ENCODE results near the gene ITGBL1. TPM values are rescaled to one million over a fixed set of nuclear protein-coding genes. Genes with fewer than 3 reads are reported as not detected.
A peak's percentile ranks its signal among the peaks of the same experiment; 100 is the strongest.
"Not testable (repeated sequence)": the region's sequence is repeated elsewhere in the genome, so short reads cannot be mapped to it uniquely, and the experiment has no call there.

ITGBL1 gene
- polyA plus RNA-seq, 3 donors: not detected

DNA sequence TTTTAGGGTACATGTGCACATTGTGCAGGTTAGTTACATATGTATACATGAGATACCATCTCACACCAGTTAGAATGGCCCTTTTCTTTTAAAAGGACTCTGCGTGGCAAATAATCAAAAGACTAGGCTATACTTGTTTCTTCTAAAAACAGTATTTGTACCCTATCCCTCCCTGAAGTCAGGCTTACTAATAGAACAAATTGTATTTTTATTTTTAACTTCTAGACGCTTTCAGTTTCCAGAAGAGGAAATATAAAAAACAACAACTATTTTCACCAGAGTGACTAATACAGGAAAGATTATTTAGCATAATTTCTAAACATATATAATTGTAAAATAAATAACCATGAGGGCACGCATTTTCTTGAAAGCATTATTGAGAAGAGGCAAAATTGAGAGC, 83.6 kb downstream of the ITGBL1 start:
- Mint-ChIP-seq H3K4me1 (no peaks in the 10 kb centered on the region), H3K27ac (no peak overlapping the region), H3K4me3 (no peak overlapping the region), H3K27me3 (ENCODE audit: low read depth in 3 of 3) (no peaks in the 10 kb centered on the region), H3K36me3 (no peaks in the 10 kb centered on the region), H3K9me3 (peaks cover 0 to 2% (median 0%) of the 10 kb centered on the region in 7 donors)
- DNase-seq: no peak
- H3K4me3 ChIP-seq (replicated peaks in 1 of 3; ENCODE audit: low read depth in 2 of 3, low read length in 3 of 3): no peak overlapping the region
- no peaks in the 10 kb centered on the region for H3K4me1 ChIP-seq (ENCODE audit: control insufficient read depth in 1 of 2, insufficient read depth in 2 of 2, low read length in 2 of 2)
- no peak overlapping the region for H3K9ac ChIP-seq (ENCODE audit: insufficient read depth, low read length, poor library complexity, severe bottlenecking)
- H2AFZ ChIP-seq (ENCODE audit: insufficient read depth, low read depth, low read length, poor library complexity, severe bottlenecking): no peak overlapping the region
- TF ChIP-seq, protein P1, sequence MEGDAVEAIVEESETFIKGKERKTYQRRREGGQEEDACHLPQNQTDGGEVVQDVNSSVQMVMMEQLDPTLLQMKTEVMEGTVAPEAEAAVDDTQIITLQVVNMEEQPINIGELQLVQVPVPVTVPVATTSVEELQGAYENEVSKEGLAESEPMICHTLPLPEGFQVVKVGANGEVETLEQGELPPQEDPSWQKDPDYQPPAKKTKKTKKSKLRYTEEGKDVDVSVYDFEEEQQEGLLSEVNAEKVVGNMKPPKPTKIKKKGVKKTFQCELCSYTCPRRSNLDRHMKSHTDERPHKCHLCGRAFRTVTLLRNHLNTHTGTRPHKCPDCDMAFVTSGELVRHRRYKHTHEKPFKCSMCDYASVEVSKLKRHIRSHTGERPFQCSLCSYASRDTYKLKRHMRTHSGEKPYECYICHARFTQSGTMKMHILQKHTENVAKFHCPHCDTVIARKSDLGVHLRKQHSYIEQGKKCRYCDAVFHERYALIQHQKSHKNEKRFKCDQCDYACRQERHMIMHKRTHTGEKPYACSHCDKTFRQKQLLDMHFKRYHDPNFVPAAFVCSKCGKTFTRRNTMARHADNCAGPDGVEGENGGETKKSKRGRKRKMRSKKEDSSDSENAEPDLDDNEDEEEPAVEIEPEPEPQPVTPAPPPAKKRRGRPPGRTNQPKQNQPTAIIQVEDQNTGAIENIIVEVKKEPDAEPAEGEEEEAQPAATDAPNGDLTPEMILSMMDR (IDR thresholded peaks at IDR 0.05): no peak
- H3K36me3 ChIP-seq (replicated peaks in 1 of 2; ENCODE audit: control insufficient read depth in 1 of 2, insufficient read depth in 2 of 2, low read length in 2 of 2): no peaks in the 10 kb centered on the region
- no peak overlapping the region for H3K27ac ChIP-seq (ENCODE audit: low read depth in 1 of 2, low read length in 2 of 2)
- intact Hi-C loops (cut with micrococcal nuclease): no loop called here
- no peaks in the 10 kb centered on the region for H3K79me2 ChIP-seq (ENCODE audit: insufficient read depth, low read length)
- H4K20me1 ChIP-seq (ENCODE audit: insufficient read depth, low read length): no peaks in the 10 kb centered on the region
- H3K9me3 ChIP-seq (replicated peaks in 1 of 2; ENCODE audit: control insufficient read depth in 1 of 2, insufficient read depth in 1 of 2, low read length in 2 of 2): no peaks in the 10 kb centered on the region
- no CpG with 5 or more reads among the region's 3 CpGs for WGBS (ENCODE audit: insufficient coverage)
- no peak overlapping the region for H3K4me2 ChIP-seq (replicated peaks; ENCODE audit: extremely low read depth, low read length, poor library complexity, severe bottlenecking)
- no peaks in the 10 kb centered on the region for H3K27me3 ChIP-seq (ENCODE audit: control insufficient read depth in 2 of 2, insufficient read depth in 2 of 2, low read length in 2 of 2)

DNA sequence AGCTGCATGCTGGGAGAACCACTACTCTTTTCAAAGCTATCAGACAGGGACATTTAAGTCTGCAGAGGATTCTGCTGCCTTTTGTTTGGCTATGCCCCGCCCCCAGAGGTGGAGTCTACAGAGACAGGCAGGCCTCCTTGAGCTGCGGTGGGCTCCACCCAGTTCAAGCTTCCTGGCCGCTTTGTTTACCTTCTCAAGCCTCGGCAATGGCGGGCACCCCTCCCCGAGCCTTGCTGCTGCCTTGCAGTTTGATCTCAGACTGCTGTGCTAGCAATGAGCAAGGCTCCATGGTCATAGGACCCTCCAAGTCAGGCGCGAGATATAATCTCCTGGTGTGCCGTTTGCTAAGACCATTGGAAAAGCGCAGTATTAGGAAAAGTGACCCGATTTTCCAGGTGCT, 92.1 kb downstream of the ITGBL1 start:
- H4K20me1 ChIP-seq (ENCODE audit: insufficient read depth, low read length); intact Hi-C loops (cut with micrococcal nuclease); H3K36me3 ChIP-seq (replicated peaks in 1 of 2; ENCODE audit: control insufficient read depth in 1 of 2, insufficient read depth in 2 of 2, low read length in 2 of 2); H2AFZ ChIP-seq (ENCODE audit: insufficient read depth, low read depth, low read length, poor library complexity, severe bottlenecking); H3K9me3 ChIP-seq (replicated peaks in 1 of 2; ENCODE audit: control insufficient read depth in 1 of 2, insufficient read depth in 1 of 2, low read length in 2 of 2); H3K9ac ChIP-seq (ENCODE audit: insufficient read depth, low read length, poor library complexity, severe bottlenecking); H3K4me2 ChIP-seq (replicated peaks; ENCODE audit: extremely low read depth, low read length, poor library complexity, severe bottlenecking); H3K4me3 ChIP-seq (replicated peaks in 1 of 3; ENCODE audit: low read depth in 2 of 3, low read length in 3 of 3); H3K4me1 Mint-ChIP-seq; H3K27me3 Mint-ChIP-seq (ENCODE audit: low read depth in 3 of 3); H3K79me2 ChIP-seq (ENCODE audit: insufficient read depth, low read length); H3K36me3 Mint-ChIP-seq; H3K4me1 ChIP-seq (ENCODE audit: control insufficient read depth in 1 of 2, insufficient read depth in 2 of 2, low read length in 2 of 2); DNase-seq; H3K4me3 Mint-ChIP-seq; H3K27me3 ChIP-seq (ENCODE audit: control insufficient read depth in 2 of 2, insufficient read depth in 2 of 2, low read length in 2 of 2); H3K27ac ChIP-seq (ENCODE audit: low read depth in 1 of 2, low read length in 2 of 2): not testable (repeated sequence)
- 88% methylated on average over 10 of the region's 11 CpGs for WGBS (ENCODE audit: insufficient coverage)
- peaks cover 2 to 14% (median 7%) of the 10 kb centered on the region in 7 donors for H3K9me3 Mint-ChIP-seq
- H3K27ac Mint-ChIP-seq: peak overlapping the region in 1 of 7 donors; percentile 50

Data from CD14-positive monocyte (primary cell).